ENCODE data around the gene PKDREJ. TPM values are rescaled to one million over a fixed set of nuclear protein-coding genes. Genes with fewer than 3 reads are reported as not detected.

Gene PKDREJ
- polyA plus RNA-seq, 12 donors: 0.19 to 0.76 (median 0.46) TPM; not detected in 2

Other genes starting within 250 kb of the PKDREJ start
- gene PPARA, start 112.8 kb downstream of the PKDREJ start, polyA plus RNA-seq (ENCODE audit: insufficient read length in 12 of 12): 10 to 100 TPM in 11 of 12 donors, not detected in 1; 15.8 to 26.9 (median 21.0) TPM
- gene CDPF1, start 13.1 kb downstream of the PKDREJ start, polyA plus RNA-seq (ENCODE audit: insufficient read length in 12 of 12): 10 to 100 TPM in 7 of 12 donors, 1 to 10 TPM in 3, not detected in 2; 9.5 to 14.2 (median 11.0) TPM
- 10 to 100 TPM in 11 of 12 donors, not detected in 1; 15.9 to 31.8 (median 17.8) TPM for gene TTC38, start 4.7 kb upstream of the PKDREJ start, polyA plus RNA-seq (ENCODE audit: insufficient read length in 12 of 12)
- gene GTSE1, start 33.5 kb upstream of the PKDREJ start, polyA plus RNA-seq (ENCODE audit: insufficient read length in 12 of 12): 10 to 100 TPM in 5 of 12 donors, 1 to 10 TPM in 6, not detected in 1; 5.6 to 20.9 (median 9.9) TPM
- gene TRMU, start 72.4 kb upstream of the PKDREJ start, polyA plus RNA-seq (ENCODE audit: insufficient read length in 12 of 12): 10 to 100 TPM in 11 of 12 donors, not detected in 1; 25.0 to 40.9 (median 29.4) TPM